NCI-H2029 (cell line): ENCODE results near the gene DNAJA4.
"Not testable (repeated sequence)": the region's sequence is repeated elsewhere in the genome, so short reads cannot be mapped to it uniquely, and the experiment has no call there.

Source experiments
- DNase-seq: peaks from one replicate; lab custom pipeline; 2025; lab: John Stamatoyannopoulos, UW

DNAJA4 gene

GRCh38 chr15:78244101-78244500, 20.3 kb upstream of the DNAJA4 start:
- no peak for DNase-seq

DNA sequence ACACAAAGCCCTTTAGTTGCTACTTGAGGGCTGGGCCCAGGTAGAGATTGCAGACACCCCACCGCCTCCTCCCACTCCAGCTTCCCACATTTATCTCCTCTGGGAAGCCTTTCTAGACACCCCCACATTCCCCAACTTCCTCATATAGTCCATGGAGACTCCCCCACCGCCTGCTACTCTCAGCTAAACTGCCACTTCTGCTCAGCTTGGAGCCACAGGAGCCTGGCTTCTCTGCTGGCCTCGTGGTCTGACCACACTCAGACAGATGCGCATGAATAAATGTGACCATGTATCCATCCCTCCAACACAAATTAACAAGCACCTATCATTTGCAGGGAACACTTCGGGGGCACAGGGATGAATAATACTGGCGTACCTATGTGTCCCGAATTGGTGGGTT, 19.5 kb upstream of the DNAJA4 start:
- DNase-seq: no peak

- DNase-seq: not testable (repeated sequence)
These were observed 19.0 kb upstream of the DNAJA4 start for GRCh38 chr15:78245392-78245791.

- DNase-seq: not testable (repeated sequence)
These were observed 18.3 kb upstream of the DNAJA4 start for GRCh38 chr15:78245976-78246620.

DNA sequence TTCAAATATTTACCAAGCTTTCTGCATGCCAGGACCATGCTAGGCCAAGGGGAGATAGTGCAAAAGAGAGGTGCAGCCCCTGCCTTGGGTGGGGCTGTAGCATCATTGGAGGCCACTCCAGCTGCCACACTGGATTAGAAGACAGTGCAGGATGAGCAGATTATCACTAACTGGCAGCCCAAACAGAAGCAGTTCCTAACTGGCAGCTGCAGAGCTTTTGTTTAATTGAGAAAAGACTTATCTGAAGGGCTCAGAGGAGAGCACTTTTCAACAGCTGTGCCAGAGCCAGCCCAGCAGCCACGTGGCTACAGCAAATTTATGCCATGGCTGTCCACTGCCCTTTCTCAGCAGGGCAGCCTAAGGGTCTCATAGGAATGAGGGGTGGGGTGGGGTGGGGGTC, 16.5 kb upstream of the DNAJA4 start:
- no peak for DNase-seq

GRCh38 chr15:78249131-78249530, 15.2 kb upstream of the DNAJA4 start:
- DNase-seq: no peak

DNA sequence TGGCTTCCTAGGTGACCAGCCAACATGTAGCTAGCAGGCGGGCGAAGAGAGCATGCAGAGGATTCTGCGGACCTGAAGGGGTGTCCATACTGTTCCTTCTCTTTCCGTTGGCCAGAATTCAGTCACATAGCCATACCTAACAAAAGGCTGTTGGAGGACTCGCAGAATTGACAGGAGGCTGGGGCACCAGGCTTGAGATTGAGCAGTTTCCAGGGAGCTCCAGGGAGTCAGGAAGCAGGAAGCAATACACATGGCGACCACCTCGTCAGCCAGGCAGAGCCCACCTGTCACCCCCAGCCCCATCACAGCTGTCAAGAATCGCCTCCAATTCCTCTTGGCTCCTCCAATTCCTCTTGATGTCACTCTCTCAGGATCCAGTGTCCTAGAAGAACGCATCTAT, 13.2 kb upstream of the DNAJA4 start:
- no peak for DNase-seq

- no peak for DNase-seq
These were observed 8.8 kb upstream of the DNAJA4 start for GRCh38 chr15:78255421-78256043.

DNA sequence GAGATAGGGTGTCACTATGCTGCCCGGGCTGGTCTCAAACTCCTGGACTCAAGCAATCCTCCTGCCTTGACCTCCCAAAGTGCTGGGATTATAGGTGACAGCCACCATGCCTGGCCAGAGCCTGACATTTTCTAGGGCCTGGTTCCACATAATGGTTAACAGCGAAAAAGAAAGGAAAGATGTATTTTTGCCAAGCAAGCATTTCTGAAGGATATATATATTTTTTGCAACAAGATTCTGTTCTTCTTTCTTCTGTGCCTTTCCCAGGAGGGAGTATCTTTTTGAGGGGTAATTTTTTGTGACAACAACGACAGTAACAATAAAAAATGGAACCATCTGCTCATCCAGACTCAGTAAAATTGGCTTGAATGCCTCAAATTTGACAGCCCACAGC, 8.3 kb upstream of the DNAJA4 start:
- no peak for DNase-seq

DNA sequence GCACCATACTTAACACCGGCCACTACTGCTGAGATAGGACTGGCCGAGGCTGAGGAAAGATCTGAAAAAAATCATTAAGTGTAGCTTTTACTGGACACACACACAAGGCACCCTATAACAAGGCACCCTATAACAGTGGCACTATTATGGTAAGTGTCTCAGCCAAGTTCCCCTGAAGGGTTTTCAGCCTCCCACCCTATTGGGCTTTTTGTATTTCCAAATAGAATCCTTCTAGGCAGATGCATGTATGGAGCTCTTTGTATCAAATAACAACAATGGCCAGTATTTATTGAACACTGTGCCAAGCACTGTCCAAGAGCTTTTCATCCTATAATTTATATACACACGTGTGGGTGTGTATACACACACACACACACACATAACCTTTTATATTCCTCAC, 6.7 kb upstream of the DNAJA4 start:
- no peak for DNase-seq

GRCh38 chr15:78259232-78259631, 5.1 kb upstream of the DNAJA4 start:
- no peak for DNase-seq

- DNase-seq: no peak
These were observed 3.9 kb upstream of the DNAJA4 start for GRCh38 chr15:78260489-78260888.

GRCh38 chr15:78261062-78261461, 3.3 kb upstream of the DNAJA4 start:
- DNase-seq: no peak

- DNase-seq: no peak
These were observed 996 bp upstream of the DNAJA4 start for GRCh38 chr15:78263351-78263781.

GRCh38 chr15:78263907-78264303, 457 bp upstream of the DNAJA4 start:
- DNase-seq: no peak

- no peak for DNase-seq
These were observed 737 bp downstream of the DNAJA4 start for GRCh38 chr15:78265137-78265460.

DNA sequence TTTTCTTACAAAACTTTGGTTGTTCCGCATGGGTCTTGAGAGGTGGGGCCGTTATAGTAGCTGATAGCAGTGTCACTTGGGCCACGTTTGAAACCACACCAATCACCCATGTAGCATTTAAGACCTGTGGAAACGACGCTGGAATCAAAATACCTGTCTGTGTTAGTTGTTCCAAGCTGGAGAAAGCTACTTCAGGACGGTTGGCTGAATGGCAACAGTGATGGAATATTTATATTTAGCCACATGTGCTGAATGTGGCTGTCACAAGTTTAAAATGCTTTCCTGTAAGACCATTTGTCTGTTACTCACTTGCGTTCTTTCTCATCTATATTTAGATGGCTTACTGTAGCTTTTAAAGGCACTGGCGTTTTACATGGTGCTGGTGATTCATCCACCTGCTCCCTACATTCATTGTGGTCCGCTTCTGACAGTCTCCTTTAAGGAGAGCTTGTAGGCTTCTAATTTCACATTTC, 1.4 kb downstream of the DNAJA4 start:
- no peak for DNase-seq

DNA sequence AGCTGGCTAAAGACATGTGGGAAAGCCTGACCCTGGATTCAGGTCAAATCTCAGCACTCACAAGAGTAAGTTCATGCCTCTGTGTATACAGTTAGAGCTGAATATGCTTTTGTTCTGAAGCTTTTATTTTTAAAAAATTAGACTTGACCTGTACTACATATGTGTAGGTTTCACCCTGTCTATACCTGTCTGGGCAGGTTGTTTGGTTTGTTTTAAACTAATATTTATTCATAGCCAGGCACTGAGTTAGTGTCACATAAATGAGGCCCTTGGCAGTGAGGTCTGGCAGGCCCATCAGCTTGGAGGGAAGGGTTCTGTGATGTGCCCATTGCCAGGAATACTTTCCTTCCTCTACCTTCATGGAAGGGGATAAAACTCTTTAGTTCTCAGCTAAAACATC, 1.9 kb downstream of the DNAJA4 start:
- DNase-seq: no peak

- DNase-seq: no peak
These were observed 2.4 kb downstream of the DNAJA4 start for GRCh38 chr15:78266806-78267205.

GRCh38 chr15:78272316-78272715, 8.0 kb downstream of the DNAJA4 start:
- DNase-seq: no peak

DNA sequence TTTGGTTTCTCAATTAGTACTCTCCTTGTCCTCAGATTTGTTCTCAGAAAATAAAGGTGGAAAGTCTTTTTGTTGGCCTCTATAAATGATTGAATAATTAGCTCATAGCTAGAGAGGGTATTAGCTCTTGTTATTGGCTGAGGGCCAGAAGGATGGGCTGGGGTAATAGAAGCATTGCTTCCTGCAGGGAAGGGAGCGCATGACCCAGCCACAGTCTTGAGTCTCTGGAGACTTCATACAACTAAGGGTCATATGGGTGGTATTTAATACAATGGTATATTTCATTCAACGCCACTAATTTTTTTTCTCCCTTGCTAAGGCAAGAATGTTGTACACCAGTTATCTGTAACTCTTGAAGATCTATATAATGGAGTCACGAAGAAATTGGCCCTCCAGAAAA, 8.4 kb downstream of the DNAJA4 start:
- DNase-seq: no peak

GRCh38 chr15:78274994-78275393, 10.6 kb downstream of the DNAJA4 start:
- no peak for DNase-seq

DNA sequence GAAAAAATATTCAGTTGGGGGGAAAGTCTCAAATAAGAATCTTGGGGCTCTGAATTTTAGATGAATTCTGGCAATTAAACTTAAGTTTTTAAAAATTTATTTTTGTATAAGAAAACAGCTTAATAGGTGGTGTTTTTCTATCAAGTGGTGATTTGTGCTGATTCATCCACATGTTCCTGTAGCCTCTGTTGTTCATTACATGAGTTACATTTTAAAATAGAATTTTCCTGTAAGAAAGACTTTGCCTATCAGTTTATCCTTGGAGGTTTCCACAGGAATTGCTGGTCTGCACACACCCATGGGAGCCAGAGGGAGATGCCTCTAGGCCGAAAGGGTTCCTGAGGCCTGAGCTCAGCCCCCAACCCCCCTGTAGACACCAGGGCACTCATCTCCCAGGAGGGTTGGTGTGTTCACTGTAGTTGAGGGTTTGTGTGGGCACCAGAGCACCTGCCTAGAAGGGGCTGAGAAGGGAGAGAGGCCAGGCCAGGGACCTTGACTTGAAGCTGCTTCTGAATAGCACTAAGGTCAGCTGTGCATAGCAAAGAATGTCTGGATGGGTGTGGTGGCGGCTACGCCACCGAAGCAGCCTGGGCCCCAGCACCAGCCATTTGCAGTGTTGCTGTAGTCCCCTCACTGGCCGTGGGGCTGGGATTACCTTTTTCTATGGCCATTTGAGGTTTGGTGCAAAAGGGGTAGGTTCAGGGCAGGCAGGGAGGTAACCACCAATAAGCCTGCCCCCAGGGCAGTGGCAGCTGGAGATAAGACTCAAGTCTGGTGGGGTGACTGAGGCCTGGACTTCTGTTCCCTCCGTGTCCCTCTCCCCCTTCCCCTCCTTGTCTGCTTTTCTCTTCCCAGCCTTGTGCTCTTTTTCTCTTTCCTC, 11.9 kb downstream of the DNAJA4 start:
- no peak for DNase-seq
